Muscle of back (tissue), 11 donors: Measurements from ENCODE around the gene PTPRN2. TPM values are rescaled to one million over a fixed set of nuclear protein-coding genes. Genes with fewer than 3 reads are reported as not detected.
"Not testable (repeated sequence)": the region's sequence is repeated elsewhere in the genome, so short reads cannot be mapped to it uniquely, and the experiment has no call there.

Experiments used
- DNase-seq, 3 donors: peaks; one replicate each; pipeline versions ENCODE4 v3.0.0 to v3.0.0-alpha.2; 2013
- polyA plus RNA-seq, 10 donors: library from polyadenylated mRNA; unstranded; fragments of 120-200 nt; gene quantifications; one replicate each; pipeline ENCODE4 v1.2.1, GENCODE V29; 2013; ENCODE audit not compliant: insufficient read length in 10 of 10

Gene PTPRN2
- polyA plus RNA-seq, 10 donors: 1.8 to 3.1 (median 2.1) TPM

DNA sequence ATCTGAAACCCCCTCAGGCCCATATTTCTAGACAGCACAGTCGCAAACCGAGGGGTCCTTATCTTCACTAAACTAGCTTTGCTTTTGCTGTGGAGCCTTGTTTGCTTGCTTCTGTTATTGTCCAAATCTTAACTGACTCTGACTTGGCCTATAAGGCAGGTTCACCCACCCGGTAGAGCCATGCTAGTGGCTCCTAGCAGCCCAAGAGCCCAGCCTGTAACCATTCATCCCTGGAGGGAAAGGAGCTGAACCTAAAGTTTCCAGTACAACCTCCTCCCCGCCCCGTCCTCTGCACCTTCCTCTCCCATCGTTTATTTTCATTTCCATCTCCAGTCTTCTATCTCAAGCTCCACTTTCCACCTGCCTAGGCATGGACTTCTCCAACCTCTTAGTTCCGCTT is 345.7 kb downstream of the PTPRN2 start:
- no peak for DNase-seq

DNA sequence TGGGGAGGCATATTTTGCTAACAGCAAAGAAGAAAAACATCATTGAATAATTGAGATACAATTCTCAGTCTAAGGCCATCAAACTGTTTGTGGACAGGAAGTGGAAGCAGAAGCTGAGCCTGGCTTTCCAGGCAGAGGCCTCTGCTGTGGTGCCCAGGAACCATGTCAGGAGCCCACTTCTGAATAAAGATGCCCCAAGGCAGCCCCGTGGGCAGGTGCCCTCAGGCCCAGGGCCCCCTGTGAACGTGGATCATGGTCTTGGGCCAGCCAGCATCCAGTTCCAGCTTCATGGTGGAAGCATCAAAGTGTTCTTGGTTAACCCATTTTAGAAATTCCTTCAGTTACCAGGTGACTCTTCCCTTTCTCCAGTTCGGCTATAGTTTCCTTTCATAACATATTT is 346.8 kb downstream of the PTPRN2 start:
- no peak for DNase-seq

DNA sequence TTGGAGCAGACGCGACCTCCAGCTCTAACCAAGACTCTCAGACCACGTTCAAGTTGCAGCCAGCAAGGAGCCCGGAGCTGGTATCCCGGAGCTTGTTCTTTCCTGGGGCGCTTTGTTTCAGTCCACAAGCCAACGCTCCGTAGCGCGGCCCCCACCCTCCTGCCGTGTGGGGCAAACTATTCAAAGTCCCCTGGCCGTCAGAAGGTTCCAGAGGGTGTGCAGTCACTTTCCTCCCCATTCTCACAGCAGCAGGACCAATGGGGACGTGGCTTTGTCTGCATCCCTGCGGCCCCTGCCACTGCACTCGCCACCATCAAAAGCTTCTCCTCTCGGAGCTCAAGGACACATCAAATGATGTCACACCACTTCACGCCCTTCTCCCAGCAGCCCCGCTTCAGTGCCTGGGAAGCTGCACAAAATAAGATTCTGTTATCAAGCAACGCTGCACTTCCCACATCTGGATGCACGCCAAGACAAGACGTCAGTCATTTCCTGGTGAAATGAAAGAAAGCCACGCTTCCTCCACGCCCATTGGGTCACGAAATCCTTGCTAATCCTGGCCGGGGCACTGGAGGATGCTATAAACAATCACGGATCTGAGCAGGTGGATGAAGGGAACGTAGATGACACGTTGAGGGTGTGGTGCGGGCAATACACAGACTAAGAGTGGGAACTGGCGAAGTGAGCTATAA is 348.2 kb downstream of the PTPRN2 start:
- peak; percentile 6 to 11 (median 8) for DNase-seq

DNA sequence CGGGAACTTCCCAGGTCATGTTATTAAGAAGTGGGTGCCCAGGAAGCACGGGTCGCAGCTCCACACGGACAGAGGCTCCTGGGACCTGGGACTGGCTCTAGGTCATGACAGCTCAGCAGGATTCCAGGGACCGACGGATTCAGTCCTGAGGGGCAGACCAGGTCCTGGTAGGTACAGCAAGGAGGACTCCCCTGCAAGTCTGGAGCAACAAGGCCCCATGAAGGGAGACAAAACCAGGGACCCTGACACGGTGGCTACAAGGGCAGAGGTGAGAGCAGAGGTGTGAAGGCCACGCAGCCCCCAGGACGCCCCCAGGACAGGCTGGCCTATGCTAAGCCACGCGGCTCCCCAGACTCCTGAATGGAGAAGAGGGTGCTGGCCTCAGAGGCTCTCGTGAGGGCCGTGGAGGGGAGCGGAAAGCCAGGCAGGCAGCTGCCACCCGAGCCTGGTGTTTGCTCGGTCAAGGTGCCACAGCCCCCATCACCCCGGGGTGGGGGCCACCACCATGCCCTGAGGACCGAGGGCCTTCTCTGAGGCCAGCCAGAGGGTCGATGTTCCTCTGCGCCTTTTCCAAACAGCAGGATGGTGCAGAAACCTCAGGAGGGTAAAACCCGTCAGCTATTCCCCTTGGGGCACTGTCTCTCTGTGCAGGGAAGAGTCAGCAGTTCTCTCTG is 348.9 kb downstream of the PTPRN2 start:
- DNase-seq: no peak

DNA sequence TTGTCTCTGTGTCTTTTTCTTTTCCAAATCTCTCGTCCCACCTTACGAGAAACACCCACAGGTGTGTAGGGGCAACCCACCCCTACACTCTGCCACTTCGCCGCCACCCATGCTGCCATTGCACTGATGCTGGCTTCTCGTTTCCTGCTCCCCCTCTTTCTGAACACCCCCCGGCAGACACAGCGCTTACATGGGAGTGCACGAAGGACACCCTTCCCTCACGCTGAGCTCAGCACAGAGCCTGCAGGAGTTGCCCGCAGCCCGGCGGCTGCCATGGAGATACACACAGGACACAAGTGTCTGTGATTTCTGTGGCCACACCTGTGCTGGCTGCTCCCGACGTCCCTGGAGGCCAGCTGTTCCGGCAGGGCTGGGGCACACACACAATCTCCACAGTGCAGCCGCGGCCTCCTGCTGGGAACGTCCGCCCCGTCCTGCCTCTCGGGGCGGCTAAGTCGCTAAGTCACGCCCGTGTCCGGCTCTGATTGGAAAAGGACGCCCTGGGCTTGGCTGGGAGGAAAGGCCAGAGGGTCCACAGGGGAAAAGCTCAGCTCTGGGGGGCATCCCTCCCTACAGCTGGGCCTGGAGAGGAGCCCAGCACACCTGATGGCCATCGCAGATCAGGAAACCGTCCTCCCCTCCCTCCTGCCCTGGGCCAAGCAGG is 349.8 kb downstream of the PTPRN2 start:
- no peak for DNase-seq

DNA sequence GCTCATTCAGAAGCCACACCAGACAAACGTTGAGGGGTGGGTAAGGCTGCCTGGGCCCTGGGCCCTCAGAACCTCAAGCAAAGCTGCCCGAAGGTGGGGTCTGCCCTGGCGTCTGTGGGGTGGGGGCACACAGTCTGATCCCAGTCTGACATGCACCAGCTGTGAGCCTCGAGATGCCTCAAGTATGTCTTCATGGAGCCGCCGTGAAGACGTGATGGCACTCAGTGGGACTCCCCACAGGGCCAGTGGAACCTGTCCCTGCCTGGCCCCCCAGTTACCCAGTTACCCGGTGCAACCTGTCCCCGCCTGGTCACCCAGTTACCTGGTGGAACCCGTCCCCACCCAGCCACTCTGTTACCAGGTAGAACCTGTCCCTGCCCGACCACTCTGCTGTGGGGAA is 351.2 kb downstream of the PTPRN2 start:
- DNase-seq: no peak

DNA sequence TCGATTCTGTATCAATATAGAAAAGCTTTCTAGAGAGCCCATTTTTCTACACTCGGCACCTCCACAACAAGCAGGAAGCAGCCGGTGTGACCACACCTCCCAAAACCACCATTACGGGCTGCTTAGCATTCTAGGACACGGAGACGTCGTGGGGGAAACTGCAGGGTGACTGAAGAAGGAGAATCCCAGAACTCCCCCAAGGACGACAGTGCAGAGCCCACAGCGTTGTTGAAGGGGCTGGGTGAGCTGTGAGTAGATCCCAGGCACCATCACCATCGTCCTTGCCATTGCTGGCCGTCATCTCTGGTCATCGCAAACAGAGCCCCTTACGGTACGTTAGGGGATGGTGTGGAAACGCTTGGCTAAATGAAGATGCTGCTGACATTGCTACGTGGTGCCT is 351.8 kb downstream of the PTPRN2 start:
- no peak for DNase-seq

DNA sequence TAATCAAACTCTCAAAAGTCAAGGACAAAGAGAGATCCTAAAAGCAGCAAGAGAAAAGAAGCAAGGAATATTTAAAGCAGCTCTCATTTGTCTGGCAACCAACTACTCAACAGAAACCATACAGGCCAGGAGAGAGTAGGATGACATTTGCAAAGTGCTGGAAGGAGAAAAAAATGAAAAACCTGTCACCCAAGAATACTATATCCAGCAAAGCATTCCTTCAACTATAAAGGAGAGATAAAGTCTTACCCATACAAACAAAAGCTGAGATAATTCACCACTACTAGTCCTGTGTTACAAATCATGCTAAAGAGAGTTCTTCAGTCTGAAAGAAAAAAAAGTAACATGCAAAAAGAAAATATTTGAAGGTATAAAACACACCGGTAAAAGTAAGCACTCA is 357.7 kb downstream of the PTPRN2 start:
- DNase-seq: no peak

DNA sequence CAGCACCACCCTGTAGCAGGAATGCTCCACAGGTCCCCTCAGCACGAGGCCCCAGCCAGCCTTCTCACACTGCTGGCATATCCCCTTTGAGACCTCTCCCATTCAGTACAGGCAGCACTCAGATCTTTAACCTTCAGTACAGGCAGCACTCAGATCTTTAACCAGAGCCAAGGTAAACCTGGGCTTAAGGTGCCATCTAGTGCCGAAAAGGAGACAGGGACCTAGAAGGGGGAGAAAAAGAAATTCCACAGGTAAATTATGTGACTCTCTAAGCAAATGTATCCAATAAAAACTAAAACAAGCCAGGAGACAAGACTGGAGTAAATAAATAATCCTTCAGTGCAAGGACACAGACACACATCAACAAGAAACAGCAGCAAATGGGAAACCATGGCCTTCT is 358.6 kb downstream of the PTPRN2 start:
- DNase-seq: no peak

DNA sequence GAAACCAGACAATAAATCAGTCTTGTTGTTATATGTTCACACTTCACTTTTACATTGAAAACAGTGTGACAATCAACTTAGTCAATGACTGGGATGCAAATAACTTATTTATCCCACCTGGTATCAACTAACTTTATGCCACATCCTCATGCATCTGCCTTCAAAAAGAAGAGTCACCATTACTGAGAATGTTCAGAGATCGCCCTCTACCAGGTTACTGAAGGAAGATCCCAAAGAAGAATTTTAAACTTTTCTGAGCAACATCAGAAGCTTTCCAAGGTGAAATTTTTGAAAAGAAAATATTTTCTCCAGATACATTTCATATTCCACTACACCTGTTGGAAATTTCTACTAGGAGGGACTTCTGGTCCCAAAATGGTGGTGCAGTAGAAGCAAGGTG is 359.5 kb downstream of the PTPRN2 start:
- no peak for DNase-seq

DNA sequence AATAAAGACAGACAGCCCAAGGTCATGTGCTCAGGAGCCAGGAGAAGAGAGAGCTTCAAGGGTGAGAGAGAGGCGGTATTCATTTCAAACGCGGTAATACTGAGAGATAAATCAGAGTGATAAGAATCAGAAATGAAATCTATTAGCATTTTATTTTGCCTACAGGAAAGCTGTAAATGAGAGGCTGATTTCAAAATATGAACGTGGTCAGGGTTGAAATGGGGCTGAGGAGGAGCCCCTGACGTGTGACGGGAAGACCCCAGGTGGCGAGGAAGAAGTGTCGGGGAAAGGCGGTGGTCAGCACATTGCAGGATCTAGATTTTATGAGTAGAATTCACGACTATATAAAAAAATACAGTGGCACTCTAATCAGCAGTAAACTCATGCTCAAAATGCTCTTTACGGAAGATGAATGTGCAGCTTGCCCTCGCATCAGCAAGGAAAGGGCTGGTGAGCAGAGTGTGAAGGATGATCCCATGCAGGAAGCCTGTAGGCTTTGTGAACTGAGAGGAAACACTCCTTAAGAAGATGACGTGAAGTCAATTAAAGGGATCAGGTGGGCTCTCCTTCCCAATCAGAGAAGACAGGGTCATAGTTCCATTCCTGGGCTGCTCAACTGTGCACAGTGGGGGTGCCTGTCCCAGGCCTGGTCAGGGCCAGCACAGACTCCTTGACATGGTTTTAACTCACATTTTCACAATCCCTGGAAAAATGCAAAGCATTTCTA is 360.2 kb downstream of the PTPRN2 start:
- no peak for DNase-seq

DNA sequence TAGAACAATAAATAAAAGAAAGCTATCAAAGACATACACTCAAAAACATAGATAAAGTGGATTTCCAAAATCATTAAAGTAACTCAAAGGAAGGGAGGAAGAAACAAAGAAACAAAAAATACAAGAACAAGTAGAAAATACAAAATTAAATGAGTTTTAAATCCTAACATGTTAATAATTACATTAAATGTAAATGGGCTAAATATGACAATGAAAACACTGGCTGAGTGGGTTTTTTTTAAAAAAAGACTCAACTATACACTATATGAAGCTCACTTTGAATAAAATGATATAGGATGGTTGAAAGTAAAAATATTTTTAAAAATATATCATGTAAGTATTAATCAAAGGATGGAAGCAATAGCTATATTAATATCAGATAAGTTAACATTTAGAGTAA is 371.4 kb downstream of the PTPRN2 start:
- no peak for DNase-seq

DNA sequence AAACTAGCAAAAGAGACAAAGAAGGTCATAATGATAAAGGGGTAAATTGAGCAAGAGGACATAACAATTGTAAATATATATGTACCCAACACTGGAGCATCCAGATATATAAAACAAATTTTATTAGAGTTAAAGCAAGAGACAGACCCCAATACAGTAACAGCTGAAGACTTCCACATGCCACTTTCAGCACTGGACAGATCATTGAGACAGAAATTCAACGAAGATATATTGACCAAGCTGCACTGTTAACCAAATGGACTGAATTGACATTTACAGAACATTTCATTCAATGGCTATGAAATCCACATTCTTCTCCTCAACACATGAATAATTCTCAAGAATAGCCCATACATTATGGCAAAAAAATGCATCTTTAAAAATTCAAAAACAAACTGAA is 378.2 kb downstream of the PTPRN2 start:
- no peak for DNase-seq

DNA sequence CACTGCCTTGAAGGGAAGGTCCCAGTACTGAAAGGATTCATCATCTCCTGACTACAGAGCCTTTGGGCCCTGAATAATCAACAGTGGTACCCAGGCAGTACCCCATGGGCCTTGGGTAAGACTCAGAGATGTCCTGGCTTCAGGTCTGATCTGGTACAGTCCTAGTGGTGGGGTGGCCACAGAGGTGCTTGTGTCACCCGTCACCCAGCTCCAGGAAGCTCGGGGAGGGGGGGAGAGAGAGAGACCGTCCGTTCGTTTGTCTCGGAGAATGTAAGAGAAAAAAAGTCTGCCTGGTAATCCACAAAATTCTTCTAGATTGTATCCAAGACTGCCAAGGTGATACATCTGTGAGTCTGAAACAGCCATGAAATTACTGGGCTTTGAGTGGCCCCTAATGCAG is 381.3 kb downstream of the PTPRN2 start:
- DNase-seq: no peak

DNA sequence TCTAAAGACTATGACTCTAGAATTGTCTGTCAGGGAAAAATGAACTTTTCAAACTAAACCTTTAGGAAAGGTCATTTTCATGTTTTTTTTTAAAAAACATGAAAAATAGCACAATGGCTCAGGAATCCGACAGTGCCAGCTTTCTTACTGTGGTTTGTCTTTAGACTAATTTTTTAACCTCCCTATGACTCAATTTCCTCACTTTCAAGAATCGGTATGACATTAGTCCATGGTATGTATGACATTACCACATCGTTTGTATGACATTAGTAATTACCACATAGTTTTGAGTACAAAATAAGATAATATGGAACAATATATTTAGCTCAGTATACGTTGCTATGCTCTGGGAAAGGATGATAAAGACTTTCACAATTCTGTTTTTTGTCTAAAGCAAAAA is 383.2 kb downstream of the PTPRN2 start:
- DNase-seq: no peak

DNA sequence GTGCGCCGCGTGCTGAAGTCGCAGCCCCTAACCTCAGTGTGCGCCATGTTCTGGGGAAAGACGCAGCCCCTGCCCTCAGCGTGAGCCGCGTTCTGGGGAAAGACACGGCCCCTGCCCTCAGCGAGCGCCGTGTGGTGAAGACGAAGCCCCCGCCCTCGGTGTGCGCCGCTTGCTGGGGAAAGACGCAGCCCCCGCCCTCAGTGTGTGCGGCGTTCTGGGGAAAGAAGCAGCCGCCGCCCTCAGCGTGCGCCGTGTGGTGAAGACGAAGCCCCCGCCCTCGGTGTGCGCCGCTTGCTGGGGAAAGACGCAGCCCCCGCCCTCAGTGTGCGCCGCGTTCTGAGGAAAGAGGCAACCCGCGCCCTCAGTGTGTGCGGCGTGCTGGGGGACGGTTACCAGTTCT is 383.7 kb downstream of the PTPRN2 start:
- DNase-seq: not testable (repeated sequence)

DNA sequence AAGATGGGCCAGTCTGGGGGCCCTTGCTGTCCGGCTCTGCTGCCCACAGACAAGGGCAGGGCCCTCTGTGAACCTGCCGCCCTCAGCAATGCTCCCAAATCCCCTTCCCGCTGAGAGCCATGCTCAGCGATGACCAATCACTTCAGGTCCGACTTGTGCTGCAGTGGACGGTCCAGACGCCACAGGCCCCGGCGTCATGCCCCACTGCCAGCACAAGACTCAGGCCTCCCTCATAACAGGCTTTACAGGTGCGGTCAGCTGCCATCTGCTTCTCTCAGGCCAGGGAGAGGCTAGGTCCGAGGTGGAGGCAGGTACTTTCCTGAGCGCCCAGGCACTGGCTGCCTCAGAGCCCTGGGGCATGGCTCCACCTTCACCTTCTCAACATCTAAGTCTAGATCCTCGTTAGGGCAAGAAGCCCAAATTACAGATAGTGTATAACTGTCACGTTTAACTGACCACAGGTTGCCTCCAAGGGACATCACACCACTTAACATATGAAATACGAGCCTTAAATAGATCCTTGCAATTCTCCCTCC is 393.2 kb downstream of the PTPRN2 start:
- no peak for DNase-seq

DNA sequence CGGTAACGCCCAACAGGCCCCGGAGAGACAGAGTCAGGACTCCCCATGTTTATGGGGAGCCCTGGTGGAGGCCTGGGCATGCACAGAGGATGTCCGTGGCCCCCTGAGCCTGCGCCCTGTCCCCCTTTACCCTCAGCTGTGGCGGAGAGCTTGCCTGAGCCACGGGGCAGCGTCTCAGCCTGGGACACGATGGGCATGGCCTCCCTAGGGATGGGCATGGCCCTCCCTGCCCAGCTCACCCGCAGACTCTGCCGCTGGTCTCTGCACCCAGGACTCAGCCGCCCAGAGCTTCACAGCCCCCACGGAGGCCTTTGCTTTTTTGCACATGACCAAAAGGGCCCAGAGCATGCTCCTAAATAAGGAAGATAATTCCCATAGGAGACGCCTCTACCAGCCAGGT is 394.2 kb downstream of the PTPRN2 start:
- DNase-seq: no peak

DNA sequence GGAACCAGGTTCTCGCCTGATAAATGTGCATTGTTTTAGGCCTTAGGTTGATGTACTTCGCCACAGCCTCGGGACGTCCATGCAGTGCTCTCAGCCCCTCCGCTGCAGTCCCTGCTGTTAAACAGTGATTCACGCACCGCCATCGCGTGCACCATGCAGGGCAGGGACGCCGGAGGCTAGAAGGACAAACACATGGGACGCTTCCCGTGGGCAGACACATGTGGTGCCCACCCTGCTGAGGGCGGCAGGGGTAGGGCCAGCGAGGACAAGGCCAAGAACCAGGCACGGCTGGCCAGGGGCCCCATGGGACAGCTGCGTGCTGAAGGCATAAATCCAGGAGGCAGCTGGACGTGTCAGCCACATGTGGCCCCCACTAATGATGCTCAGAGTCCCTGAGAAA is 394.7 kb downstream of the PTPRN2 start:
- DNase-seq: no peak

DNA sequence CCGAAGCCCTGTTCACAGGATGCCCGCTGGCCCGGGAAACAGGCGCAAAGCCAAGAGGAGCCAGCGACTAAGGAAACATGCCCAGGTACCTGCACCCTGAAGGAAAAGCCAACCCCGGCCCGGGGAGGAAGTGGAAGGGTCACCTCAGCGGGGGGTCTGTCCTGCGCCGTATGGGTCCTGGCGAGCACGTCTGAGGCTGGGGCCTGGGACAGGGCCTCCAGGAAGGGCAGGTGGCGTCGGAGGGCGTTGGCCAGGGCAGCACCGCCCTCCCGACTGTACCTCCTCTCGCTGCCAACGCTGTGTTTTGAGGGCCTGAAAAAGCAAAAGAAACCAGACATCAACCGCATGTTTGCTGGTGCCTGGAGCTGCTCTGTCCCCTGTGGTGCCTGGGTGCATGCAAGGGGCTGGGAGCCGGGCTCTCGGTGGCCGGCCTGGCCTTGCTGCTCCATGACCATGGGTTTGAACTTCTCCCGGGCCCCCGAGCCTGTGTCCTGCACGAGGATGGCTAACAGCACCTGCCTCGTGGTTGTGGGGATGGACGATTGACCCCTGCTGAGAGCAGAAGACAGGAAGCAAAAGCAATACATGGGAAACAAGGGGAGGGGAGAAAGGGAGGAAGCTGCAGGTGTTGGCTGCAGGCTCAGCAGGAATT is 395.3 kb downstream of the PTPRN2 start:
- DNase-seq: no peak

DNA sequence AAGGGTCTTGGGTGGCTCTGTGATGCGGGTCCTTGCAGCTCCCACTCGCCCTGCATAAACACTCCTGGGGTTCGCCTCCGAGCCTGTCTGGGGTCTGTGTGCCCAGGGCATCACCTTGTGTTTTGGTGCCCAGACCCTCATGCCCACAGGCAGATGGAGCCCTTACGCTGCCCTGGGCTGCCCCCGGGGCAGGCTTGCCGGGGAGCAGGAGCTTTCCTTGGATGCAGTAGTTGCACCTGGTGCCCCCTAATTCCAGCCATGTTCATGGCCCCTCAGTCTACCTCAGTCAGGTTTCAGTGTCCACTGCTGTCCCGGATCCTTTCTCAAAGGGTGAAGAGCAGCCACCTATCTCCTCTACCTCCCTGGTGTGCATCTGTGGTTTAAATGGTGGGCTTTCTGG is 396.0 kb downstream of the PTPRN2 start:
- no peak for DNase-seq

DNA sequence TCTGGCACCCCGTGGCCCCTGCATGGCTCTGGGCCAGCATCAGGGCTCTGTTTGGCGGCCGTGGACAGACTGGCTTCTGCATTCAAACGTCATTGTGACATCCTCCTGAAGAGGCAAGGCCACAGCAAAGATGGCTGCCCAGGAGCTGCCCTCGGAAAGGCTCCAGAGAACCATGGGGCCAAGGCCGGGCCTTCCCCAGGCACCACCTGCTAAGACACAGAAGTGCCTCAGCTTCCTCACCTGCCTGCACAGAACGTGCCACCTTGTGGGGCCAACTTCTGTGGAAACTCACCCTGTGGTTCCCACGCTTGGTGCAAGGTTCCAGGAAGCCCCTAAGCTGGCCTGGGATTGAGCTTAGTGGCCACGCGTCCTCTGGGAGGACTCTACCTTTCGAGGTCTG is 396.9 kb downstream of the PTPRN2 start:
- DNase-seq: no peak
